HG02938 (cell line): ENCODE results near the gene UFD1.

Experiments
- ATAC-seq: cut with Tn5 transposase; IDR thresholded peaks from one replicate; pipeline ENCODE4 v1.9.1; 2021; ENCODE audit warnings: mild to moderate bottlenecking, moderate library complexity; ENCODE audit not compliant: unreplicated experiment

Gene UFD1

GRCh38 chr22:19516378-19517170 lies 37.6 kb upstream of the UFD1 start:
- no peak for ATAC-seq

GRCh38 chr22:19515654-19516377 lies 36.8 kb upstream of the UFD1 start:
- ATAC-seq, result no peak

GRCh38 chr22:19514831-19515565 lies 36.0 kb upstream of the UFD1 start:
- no peak for ATAC-seq

GRCh38 chr22:19513823-19514222 lies 34.8 kb upstream of the UFD1 start:
- no peak for ATAC-seq

GRCh38 chr22:19510919-19511341 lies 31.9 kb upstream of the UFD1 start:
- ATAC-seq, result no peak

GRCh38 chr22:19509923-19510322 lies 30.9 kb upstream of the UFD1 start:
- ATAC-seq, result no peak

- no peak for ATAC-seq
These were observed 30.2 kb upstream of the UFD1 start for GRCh38 chr22:19509191-19509590.

GRCh38 chr22:19508024-19508776 lies 29.2 kb upstream of the UFD1 start:
- ATAC-seq, result no peak

GRCh38 chr22:19507534-19507861 lies 28.5 kb upstream of the UFD1 start:
- ATAC-seq, result no peak

GRCh38 chr22:19506212-19506611 lies 27.2 kb upstream of the UFD1 start:
- no peak for ATAC-seq

- ATAC-seq, result no peak
These were observed 26.7 kb upstream of the UFD1 start for GRCh38 chr22:19505735-19506126.

GRCh38 chr22:19504900-19505734 lies 26.1 kb upstream of the UFD1 start:
- ATAC-seq, result no peak

GRCh38 chr22:19503869-19504268 lies 24.9 kb upstream of the UFD1 start:
- no peak for ATAC-seq

- ATAC-seq, result no peak
These were observed 24.4 kb upstream of the UFD1 start for GRCh38 chr22:19503367-19503766.

- ATAC-seq, result no peak
These were observed 23.0 kb upstream of the UFD1 start for GRCh38 chr22:19501897-19502447.

GRCh38 chr22:19499880-19500242 lies 20.9 kb upstream of the UFD1 start:
- no peak for ATAC-seq

GRCh38 chr22:19499236-19499879 lies 20.4 kb upstream of the UFD1 start:
- no peak for ATAC-seq

- ATAC-seq, result no peak
These were observed 19.8 kb upstream of the UFD1 start for GRCh38 chr22:19498866-19499190.

GRCh38 chr22:19498154-19498865 lies 19.3 kb upstream of the UFD1 start:
- ATAC-seq, result no peak
